GM18861 (cell line): ENCODE data around the gene DDX18.
A peak's percentile ranks its signal among the peaks of the same experiment; 100 is the strongest.
"Not testable (repeated sequence)": the region's sequence is repeated elsewhere in the genome, so short reads cannot be mapped to it uniquely, and the experiment has no call there.

Experiments used
- ATAC-seq: cut with Tn5 transposase; IDR thresholded peaks from one replicate; pipeline ENCODE4 v1.9.1; 2021; ENCODE audit not compliant: unreplicated experiment

The DDX18 gene

GRCh38 chr2:117814417-117815264, at the start of gene DDX18:
Gene DDX18 (plus strand): TSS chr2:117814691. CDS start chr2:117814778, 87 bp downstream.
- ATAC-seq, result peak; percentile 93

DNA sequence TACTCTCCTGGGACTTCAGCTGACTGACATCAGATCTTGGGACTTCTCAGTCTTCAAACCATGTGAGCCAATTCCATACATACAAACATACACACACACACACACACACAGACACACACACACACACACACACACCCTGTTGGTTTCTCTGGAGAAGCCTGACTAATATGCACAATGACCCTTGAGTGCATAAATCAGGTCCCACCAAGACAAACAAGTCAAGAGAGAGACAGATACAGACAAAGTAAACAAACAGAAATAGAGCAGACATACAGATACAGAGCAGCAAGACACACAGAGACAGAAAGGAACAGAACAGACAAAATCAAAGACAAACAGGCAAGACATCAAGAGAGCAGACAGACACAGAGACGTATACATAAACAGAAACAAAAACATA, 43.8 kb upstream of the DDX18 start:
- ATAC-seq, result no peak

- no peak for ATAC-seq
Observed at GRCh38 chr2:117771969-117772630, 42.4 kb upstream of the DDX18 start.

DNA sequence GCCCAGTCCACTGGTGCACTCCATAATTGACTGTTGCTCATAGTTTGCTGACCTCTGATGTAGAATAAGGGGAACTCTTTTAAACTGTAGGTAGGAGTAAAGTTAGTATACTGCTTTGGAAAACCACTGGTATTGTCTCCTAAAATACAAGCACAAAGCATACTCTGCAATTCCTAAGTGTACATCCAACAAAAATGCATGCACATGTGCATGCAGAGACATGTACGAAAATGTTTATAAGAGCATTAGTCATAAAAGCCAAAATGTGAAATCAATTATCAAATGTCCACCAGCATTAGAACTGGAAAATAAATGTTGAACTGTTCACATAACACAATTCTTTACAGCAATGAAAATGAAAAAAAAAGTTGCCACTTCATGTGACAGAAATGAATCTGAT, 39.8 kb upstream of the DDX18 start:
- no peak for ATAC-seq

GRCh38 chr2:117775703-117776219, 38.7 kb upstream of the DDX18 start:
- ATAC-seq, result no peak

- no peak for ATAC-seq
Observed at GRCh38 chr2:117776888-117777287, 37.6 kb upstream of the DDX18 start.

GRCh38 chr2:117785740-117786139, 28.8 kb upstream of the DDX18 start:
- peak; percentile 74 for ATAC-seq

DNA sequence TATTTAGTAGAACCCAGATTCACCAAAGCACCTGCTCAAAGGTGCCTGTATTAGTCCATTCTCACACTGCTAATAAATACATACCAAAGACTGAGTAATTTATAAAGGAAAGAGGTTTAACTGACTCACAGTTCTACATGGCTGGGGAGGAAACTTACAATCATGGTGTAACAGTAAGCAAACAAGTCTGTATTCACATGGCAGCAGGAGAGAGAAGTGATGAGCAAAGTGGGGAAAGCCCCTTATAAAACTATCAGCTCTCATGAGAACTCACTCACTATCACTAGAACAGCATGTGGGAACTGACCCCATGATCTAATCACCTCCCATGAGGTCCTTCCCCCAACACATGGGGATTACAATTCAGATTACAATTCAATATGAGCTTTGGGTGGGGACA, 28.0 kb upstream of the DDX18 start:
- ATAC-seq, result no peak

DNA sequence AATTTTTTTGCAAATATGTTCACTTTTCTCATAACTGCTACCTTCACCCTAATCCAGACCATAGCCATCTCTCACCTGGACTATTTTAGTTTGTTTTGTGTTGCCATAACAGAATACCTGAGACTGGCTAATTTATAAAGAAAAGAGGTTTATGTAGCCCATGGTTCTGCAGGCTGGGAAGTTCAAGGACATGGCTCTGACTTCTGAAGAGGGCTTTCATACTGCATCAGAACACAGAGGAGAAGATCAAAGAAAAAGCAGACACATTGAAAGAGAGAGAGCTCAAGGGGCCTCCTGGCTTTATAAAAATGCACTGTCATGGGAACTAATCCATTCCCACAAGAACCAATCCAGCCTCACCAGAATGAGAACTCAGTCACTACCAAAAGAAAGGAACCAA, 25.0 kb upstream of the DDX18 start:
- ATAC-seq, result no peak

GRCh38 chr2:117794668-117795067, 19.8 kb upstream of the DDX18 start:
- no peak for ATAC-seq

DNA sequence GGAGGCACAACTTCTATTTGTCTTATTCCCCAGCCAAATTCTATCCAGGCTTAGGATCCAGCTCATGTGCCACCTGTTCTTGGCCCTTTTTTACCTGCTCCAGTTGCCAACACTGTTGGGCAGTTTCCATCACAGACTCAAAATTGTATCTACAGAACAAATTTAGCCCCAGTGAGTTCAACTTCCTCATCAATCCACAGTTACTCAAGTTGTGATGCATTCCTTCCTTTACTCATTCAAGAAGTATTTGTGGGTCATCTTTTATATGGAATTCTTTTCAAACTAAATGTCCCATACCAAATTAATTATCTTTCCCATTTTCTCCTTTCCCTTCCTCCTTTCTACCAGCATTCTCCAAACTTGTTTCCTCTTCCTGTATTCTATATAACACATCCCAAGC, 12.7 kb upstream of the DDX18 start:
- no peak for ATAC-seq

- not testable (repeated sequence) for ATAC-seq
Observed at GRCh38 chr2:117803644-117804325, 10.7 kb upstream of the DDX18 start.

DNA sequence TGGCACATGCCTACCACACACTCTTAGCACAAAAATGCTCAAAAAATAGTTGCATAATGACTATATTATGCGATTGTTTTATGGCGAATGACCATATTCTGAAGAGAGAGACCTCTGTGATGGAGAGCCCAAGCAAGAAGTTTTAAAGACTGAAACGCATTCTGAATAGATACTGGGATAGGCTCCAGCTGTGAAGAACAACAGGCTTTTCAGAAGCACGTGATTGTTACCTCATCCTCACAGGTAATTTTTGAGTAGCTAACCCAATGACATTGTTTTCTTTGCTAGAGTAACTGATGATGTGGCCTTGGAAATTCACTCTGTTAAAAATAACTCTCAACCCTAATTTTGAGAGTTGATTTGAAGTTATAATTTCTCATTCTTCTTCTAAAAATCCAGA, 2.0 kb upstream of the DDX18 start:
- no peak for ATAC-seq

- no peak for ATAC-seq
Observed at GRCh38 chr2:117815946-117816345, 1.5 kb downstream of the DDX18 start.

DNA sequence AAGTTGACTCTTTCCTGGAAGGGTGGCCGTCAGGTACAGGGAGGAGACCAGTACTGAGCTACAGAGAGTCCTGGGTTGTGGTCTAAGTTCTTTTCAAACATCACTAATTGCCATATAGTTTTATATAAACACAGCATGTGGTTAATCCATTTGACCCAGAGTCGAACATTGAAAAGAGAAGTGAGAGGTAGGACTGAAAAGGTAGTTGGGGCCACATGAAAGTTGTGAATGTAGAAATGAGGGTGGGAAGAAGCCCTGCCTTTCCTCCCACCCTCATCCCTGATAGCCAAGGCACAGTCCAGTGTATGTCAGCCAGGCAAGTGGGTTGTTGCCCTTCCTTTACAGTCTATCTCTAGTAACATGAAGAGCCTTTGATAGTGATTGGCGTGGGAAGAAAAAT, 4.4 kb downstream of the DDX18 start:
- no peak for ATAC-seq

- ATAC-seq, result peak; percentile 51
Observed at GRCh38 chr2:117820444-117820843, 6.0 kb downstream of the DDX18 start.

DNA sequence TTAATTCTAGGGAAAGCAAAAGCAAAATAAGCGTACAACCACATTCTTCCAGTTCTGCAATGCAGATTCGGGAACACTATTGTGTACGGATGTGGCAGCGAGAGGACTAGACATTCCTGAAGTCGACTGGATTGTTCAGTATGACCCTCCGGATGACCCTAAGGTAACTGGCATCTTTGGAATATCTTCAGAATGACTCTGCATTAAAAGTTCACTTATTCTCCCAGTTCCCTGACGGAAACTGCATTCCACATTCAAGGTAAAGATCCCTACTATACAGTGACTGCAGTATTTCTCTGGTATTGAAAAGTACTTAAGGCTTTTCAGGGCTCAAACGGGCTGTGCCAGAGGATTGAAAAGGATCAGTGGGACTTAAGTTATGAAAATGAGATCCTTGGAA, 10.9 kb downstream of the DDX18 start:
- no peak for ATAC-seq

DNA sequence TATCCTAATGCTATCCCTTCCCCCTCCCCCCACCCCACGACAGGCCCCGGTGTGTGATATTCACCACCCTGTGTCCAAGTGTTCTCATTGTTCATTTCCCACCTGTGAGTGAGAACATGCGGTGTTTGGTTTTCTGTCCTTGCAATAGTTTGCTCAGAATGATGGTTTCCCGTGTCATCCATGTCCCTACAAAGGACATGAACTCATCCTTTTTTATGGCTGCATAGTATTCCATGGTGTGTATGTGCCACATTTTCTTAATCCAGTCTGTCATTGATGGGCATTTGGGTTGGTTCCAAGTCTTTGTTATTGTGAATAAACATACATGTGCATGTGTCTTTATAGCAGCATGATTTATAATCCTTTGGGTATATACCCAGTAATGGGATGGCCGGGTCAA, 13.0 kb downstream of the DDX18 start:
- not testable (repeated sequence) for ATAC-seq

DNA sequence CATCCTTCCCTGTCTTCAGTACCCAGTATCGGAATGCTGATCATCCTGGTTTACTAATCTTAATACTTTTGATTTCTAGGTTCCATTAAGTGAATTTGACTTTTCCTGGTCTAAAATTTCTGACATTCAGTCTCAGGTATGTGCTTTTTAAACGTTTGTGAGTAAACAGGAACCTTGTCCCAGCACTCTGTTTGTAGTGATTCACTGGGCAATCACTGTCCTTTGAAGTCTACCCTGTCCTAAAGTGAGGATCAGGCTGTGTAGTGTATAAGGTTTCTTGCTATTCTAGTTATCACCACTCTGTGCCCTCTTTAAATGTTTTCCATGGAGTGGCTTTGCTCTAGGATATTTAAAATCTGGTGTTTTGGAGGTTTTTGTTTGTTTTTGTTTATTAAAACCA, 14.4 kb downstream of the DDX18 start:
- no peak for ATAC-seq

- ATAC-seq, result no peak
Observed at GRCh38 chr2:117832332-117832731, 17.8 kb downstream of the DDX18 start.

DNA sequence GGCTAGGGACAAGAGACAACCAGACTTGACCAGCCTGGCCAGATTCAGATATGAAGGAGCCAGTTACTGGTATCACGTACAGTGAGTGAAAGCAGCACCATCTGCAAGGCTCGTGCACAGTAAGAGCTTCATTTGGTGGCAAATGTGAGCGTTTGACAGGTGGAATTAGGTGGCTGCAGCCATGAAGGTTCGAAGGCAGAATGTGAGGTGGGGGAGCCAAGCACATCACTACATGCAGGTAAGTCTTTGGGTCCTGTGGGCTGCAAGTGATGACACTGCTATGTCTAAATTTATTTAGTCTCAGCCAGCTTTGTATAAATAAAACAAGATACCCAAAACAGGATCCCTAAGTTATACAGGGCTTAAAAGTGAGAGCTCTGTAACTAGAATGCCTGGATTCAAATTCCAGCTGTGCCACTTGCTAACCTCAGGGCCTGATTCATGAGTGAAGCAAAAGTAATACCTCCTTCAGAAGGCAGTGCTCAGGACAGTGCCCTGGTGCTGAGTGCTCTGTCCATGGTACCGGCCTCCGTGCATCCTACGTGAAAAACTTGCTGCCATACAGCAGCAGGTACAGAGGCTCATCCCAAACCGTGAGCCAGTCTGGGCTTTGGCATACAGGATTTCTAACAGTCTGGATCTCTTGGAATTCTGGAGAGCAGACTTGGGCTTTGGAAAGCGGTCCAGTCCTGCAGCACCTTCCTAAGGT, 18.6 kb downstream of the DDX18 start:
- ATAC-seq, result no peak
